Small intestine (tissue), 7 donors: ENCODE measurements around the gene COL27A1. TPM values are rescaled to one million over a fixed set of nuclear protein-coding genes. Genes with fewer than 3 reads are reported as not detected.

Experiments used
- DNase-seq, 2 donors: peaks; one replicate each; pipeline versions ENCODE4 v3.0.0 to v3.0.0-alpha.2; 2013
- FAIRE-seq: peaks from 2 replicates; lab custom pipeline; 2012; peaks lifted over from hg19 to GRCh38; lab: Jason Lieb, UNC
- H3K27ac ChIP-seq, 3 donors: one replicate each; pipeline ENCODE4 v1.5.1; 2013; ENCODE audit warnings: low read length in 2 of 3, mild to moderate bottlenecking in 2 of 3, control low read depth in 1 of 3, inconsistent platforms in 1 of 3, low read depth in 1 of 3, moderate library complexity in 1 of 3
- H3K27me3 ChIP-seq, 3 donors: one replicate each; pipeline ENCODE4 v1.6.1; 2013; ENCODE audit warnings: low read length in 3 of 3, inconsistent platforms in 1 of 3; ENCODE audit not compliant: control insufficient read depth in 3 of 3, insufficient read depth in 3 of 3
- H3K36me3 ChIP-seq, 3 donors: one replicate each; pipeline ENCODE4 v1.6.1; 2013; ENCODE audit warnings: low read length in 3 of 3, inconsistent platforms in 1 of 3, low read depth in 1 of 3, mild to moderate bottlenecking in 1 of 3, moderate library complexity in 1 of 3; ENCODE audit not compliant: control insufficient read depth in 3 of 3, insufficient read depth in 2 of 3
- H3K4me1 ChIP-seq, 3 donors: one replicate each; pipeline ENCODE4 v1.6.1; 2013; ENCODE audit warnings: low read length in 2 of 3, inconsistent platforms in 1 of 3, low read depth in 1 of 3, mild to moderate bottlenecking in 1 of 3, moderate library complexity in 1 of 3; ENCODE audit not compliant: control insufficient read depth in 3 of 3, insufficient read depth in 2 of 3
- H3K4me3 ChIP-seq, 3 donors: one replicate each; pipeline ENCODE4 v1.5.1; 2013; ENCODE audit warnings: low read length in 3 of 3, control low read depth in 1 of 3, inconsistent platforms in 1 of 3, low read depth in 1 of 3, mild to moderate bottlenecking in 1 of 3, moderate library complexity in 1 of 3
- H3K9me3 ChIP-seq, 2 donors: one replicate each; pipeline ENCODE4 v1.6.1; 2013; ENCODE audit warnings: low read depth in 1 of 2, low read length in 1 of 2; ENCODE audit not compliant: control insufficient read depth in 2 of 2, insufficient read depth in 1 of 2
- WGBS, 3 donors: extraction: QIAGEN DNeasy Blood & Tissue Kit; methylation state at CpG; one replicate each; pipeline ENCODE4 v1.1.7; 2013; 5-methylcytosine and 5-hydroxymethylcytosine counted together
- polyA plus RNA-seq, 4 donors: library from polyadenylated mRNA; stranded (reverse) in 3 of 4; unstranded in 1 of 4; fragments of 200-250 nt in 3 of 4; fragments of 120-200 nt in 1 of 4; gene quantifications; one replicate each; pipeline versions ENCODE4 v1.2.1 to v1.2.3, GENCODE V29; 2013
- donor health status: healthy with polysubstance abuse.
- donor health status: control.
- donor health status: control.
- donor health status: Bipolar disorder and iron deficiency.
- donor health status: healthy.

The COL27A1 gene
- polyA plus RNA-seq, 4 donors: 0.45 to 123 (median 1.8) TPM

GRCh38 chr9:114134827-114135396 lies 20.4 kb upstream of the COL27A1 start:
- FAIRE-seq (no peak), DNase-seq (no peak)
- WGBS, 3 donors: 43 to 68% (median 60%) methylated on average over 5 of the region's 5 CpGs
- no peaks in the 10 kb centered on the region for H3K4me1 ChIP-seq
- peaks cover 0 to 2% (median 0%) of the 10 kb centered on the region in 3 donors for H3K27me3 ChIP-seq
- H3K9me3 ChIP-seq: no peaks in the 10 kb centered on the region
- H3K27ac ChIP-seq: no peak overlapping the region
- H3K36me3 ChIP-seq: no peaks in the 10 kb centered on the region
- no peak overlapping the region for H3K4me3 ChIP-seq

GRCh38 chr9:114137831-114138230 lies 17.5 kb upstream of the COL27A1 start:
- Histone ChIP-seq H3K4me3 (no peak overlapping the region), H3K4me1 (peaks cover 0 to 13% (median 0%) of the 10 kb centered on the region in 3 donors), H3K9me3 (no peaks in the 10 kb centered on the region), H3K36me3 (no peaks in the 10 kb centered on the region), H3K27ac (no peak overlapping the region), H3K27me3 (no peaks in the 10 kb centered on the region)
- DNase-seq: no peak
- WGBS, 3 donors: 81 to 84% (median 83%) methylated on average over 6 of the region's 6 CpGs
- no peak for FAIRE-seq

- Histone ChIP-seq H3K36me3 (no peaks in the 10 kb centered on the region), H3K4me3 (no peak overlapping the region), H3K27me3 (no peaks in the 10 kb centered on the region), H3K4me1 (peaks cover 0 to 13% (median 0%) of the 10 kb centered on the region in 3 donors), H3K27ac (no peak overlapping the region), H3K9me3 (peaks cover 0 to 2% of the 10 kb centered on the region in 2 donors)
- DNase-seq (no peak), FAIRE-seq (no peak)
- whole genome bisulfite sequencing, 3 donors: 86 to 93% (median 92%) methylated on average over 8 of the region's 8 CpGs
Observed at GRCh38 chr9:114138552-114138971, 16.8 kb upstream of the COL27A1 start.

- no peak overlapping the region for H3K27ac ChIP-seq
- no peak overlapping the region for H3K4me3 ChIP-seq
- FAIRE-seq (no peak), DNase-seq (no peak)
- peaks cover 0 to 2% of the 10 kb centered on the region in 2 donors for H3K9me3 ChIP-seq
- no peaks in the 10 kb centered on the region for H3K36me3 ChIP-seq
- WGBS, 3 donors: 85 to 95% (median 92%) methylated on average over 5 of the region's 5 CpGs
- no peaks in the 10 kb centered on the region for H3K27me3 ChIP-seq
- peaks cover 0 to 13% (median 0%) of the 10 kb centered on the region in 3 donors for H3K4me1 ChIP-seq
Observed at GRCh38 chr9:114139071-114139470, 16.3 kb upstream of the COL27A1 start.

GRCh38 chr9:114140401-114140800 lies 14.9 kb upstream of the COL27A1 start:
- no peak for FAIRE-seq
- Histone ChIP-seq H3K4me1 (peaks cover 0 to 13% (median 0%) of the 10 kb centered on the region in 3 donors), H3K27ac (no peak overlapping the region), H3K9me3 (peaks cover 0 to 2% of the 10 kb centered on the region in 2 donors), H3K27me3 (no peaks in the 10 kb centered on the region), H3K36me3 (no peaks in the 10 kb centered on the region), H3K4me3 (no peak overlapping the region)
- no peak for DNase-seq
- WGBS, 3 donors: 85 to 98% (median 95%) methylated on average over 2 of the region's 2 CpGs

- DNase-seq (no peak), FAIRE-seq (no peak)
- no peaks in the 10 kb centered on the region for H3K36me3 ChIP-seq
- H3K4me1 ChIP-seq: peaks cover 0 to 13% (median 0%) of the 10 kb centered on the region in 3 donors
- WGBS, 3 donors: 58 to 66% (median 63%) methylated on average over 4 of the region's 4 CpGs
- peaks cover 0 to 2% of the 10 kb centered on the region in 2 donors for H3K9me3 ChIP-seq
- H3K4me3 ChIP-seq: no peak overlapping the region
- H3K27me3 ChIP-seq: no peaks in the 10 kb centered on the region
- H3K27ac ChIP-seq: no peak overlapping the region
Observed at GRCh38 chr9:114140850-114141249, 14.5 kb upstream of the COL27A1 start.

GRCh38 chr9:114141553-114142402 lies 13.6 kb upstream of the COL27A1 start:
- Histone ChIP-seq H3K27ac (no peak overlapping the region), H3K4me3 (no peak overlapping the region), H3K9me3 (peaks cover 0 to 2% of the 10 kb centered on the region in 2 donors), H3K4me1 (peaks cover 0 to 13% (median 0%) of the 10 kb centered on the region in 3 donors), H3K27me3 (no peaks in the 10 kb centered on the region), H3K36me3 (no peaks in the 10 kb centered on the region)
- FAIRE-seq: no peak
- WGBS, 3 donors: 28 to 38% (median 29%) methylated on average over 7 of the region's 7 CpGs
- DNase-seq: peak in 1 of 2 donors; percentile 10

- no peak for FAIRE-seq
- Histone ChIP-seq H3K9me3 (peaks cover 0 to 2% of the 10 kb centered on the region in 2 donors), H3K4me1 (peaks cover 0 to 13% (median 0%) of the 10 kb centered on the region in 3 donors), H3K27me3 (no peaks in the 10 kb centered on the region), H3K4me3 (no peak overlapping the region), H3K36me3 (no peaks in the 10 kb centered on the region), H3K27ac (no peak overlapping the region)
- 89 to 98% (median 93%) methylated on average over 5 of the region's 5 CpGs for WGBS, 3 donors
- no peak for DNase-seq
Observed at GRCh38 chr9:114143234-114143633, 12.1 kb upstream of the COL27A1 start.
